ENCODE results near the gene MOV10.
"Not testable (repeated sequence)": the region's sequence is repeated elsewhere in the genome, so short reads cannot be mapped to it uniquely, and the experiment has no call there.

MOV10 gene

GRCh38 chr1:112714313-112715263 lies 40.1 kb downstream of the MOV10 start:
- peak; percentile 35 for DNase-seq

GRCh38 chr1:112715264-112716053 lies 41.0 kb downstream of the MOV10 start, which contains the start of gene PPM1J:
Gene PPM1J (minus strand): TSS chr1:112715332. CDS start chr1:112715301, 31 bp downstream.
- peak; percentile 97 for DNase-seq

GRCh38 chr1:112716133-112716720 lies 41.8 kb downstream of the MOV10 start:
- DNase-seq, result peak; percentile 87

- DNase-seq, result no peak
Observed at GRCh38 chr1:112717263-112717873, 42.9 kb downstream of the MOV10 start.

- peak; percentile 89 for DNase-seq
Observed at GRCh38 chr1:112718691-112719418, 44.4 kb downstream of the MOV10 start.

GRCh38 chr1:112719706-112720105 lies 45.2 kb downstream of the MOV10 start:
- no peak for DNase-seq

- DNase-seq, result no peak
Observed at GRCh38 chr1:112720800-112721199, 46.3 kb downstream of the MOV10 start.

- DNase-seq, result not testable (repeated sequence)
Observed at GRCh38 chr1:112721294-112721693, 46.8 kb downstream of the MOV10 start.

- DNase-seq, result no peak
Observed at GRCh38 chr1:112721966-112722524, 47.6 kb downstream of the MOV10 start.

- peak; percentile 41 for DNase-seq
Observed at GRCh38 chr1:112722601-112723510, 48.4 kb downstream of the MOV10 start.

GRCh38 chr1:112723511-112723839 lies 49.0 kb downstream of the MOV10 start:
- DNase-seq, result no peak

- not testable (repeated sequence) for DNase-seq
Observed at GRCh38 chr1:112724240-112724639, 49.8 kb downstream of the MOV10 start.

- no peak for DNase-seq
Observed at GRCh38 chr1:112727716-112728115, 53.3 kb downstream of the MOV10 start.

GRCh38 chr1:112728306-112728971 lies 54.0 kb downstream of the MOV10 start:
- not testable (repeated sequence) for DNase-seq

- not testable (repeated sequence) for DNase-seq
Observed at GRCh38 chr1:112729011-112729410, 54.6 kb downstream of the MOV10 start.

- DNase-seq, result no peak
Observed at GRCh38 chr1:112729909-112730308, 55.5 kb downstream of the MOV10 start.

GRCh38 chr1:112731451-112731850 lies 57.0 kb downstream of the MOV10 start:
- DNase-seq, result no peak

GRCh38 chr1:112735752-112736151 lies 61.3 kb downstream of the MOV10 start:
- DNase-seq, result peak; percentile 40

GRCh38 chr1:112737573-112737972 lies 63.1 kb downstream of the MOV10 start:
- DNase-seq, result no peak

Measured in stimulated activated CD4-positive, alpha-beta T cell treated with anti-CD3 and anti-CD28 coated beads, Interleukin-15, amount 100 ng/mL, for 24 hours (primary cell).